Measurements from ENCODE around the gene LARP1.

DNA sequence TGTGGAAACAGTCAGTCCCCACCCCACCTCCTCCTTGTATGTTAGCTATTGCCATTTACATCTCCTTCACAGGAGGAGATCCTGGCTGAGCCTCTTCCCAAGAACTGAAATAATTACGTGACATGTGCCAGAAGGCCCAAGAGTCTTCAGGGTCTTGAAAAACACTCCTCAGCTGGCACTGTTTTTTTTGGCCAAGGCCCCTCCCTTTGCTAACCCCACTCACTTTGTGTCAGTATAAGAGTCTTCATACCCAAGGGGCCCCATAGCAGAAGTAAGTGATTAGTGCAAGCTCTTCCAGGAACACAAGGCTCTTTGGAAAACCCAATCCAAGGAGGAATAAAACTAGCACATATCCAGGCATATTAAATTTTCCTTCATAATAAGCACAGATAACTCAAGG lies 5.7 kb upstream of the LARP1 start:
- TF ChIP-seq, protein P1, sequence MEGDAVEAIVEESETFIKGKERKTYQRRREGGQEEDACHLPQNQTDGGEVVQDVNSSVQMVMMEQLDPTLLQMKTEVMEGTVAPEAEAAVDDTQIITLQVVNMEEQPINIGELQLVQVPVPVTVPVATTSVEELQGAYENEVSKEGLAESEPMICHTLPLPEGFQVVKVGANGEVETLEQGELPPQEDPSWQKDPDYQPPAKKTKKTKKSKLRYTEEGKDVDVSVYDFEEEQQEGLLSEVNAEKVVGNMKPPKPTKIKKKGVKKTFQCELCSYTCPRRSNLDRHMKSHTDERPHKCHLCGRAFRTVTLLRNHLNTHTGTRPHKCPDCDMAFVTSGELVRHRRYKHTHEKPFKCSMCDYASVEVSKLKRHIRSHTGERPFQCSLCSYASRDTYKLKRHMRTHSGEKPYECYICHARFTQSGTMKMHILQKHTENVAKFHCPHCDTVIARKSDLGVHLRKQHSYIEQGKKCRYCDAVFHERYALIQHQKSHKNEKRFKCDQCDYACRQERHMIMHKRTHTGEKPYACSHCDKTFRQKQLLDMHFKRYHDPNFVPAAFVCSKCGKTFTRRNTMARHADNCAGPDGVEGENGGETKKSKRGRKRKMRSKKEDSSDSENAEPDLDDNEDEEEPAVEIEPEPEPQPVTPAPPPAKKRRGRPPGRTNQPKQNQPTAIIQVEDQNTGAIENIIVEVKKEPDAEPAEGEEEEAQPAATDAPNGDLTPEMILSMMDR (IDR thresholded peaks at IDR 0.05; ENCODE audit: insufficient read depth, low read depth, low read length), result no peak
- TF ChIP-seq EZH2 (IDR thresholded peaks at IDR 0.05; ENCODE audit: insufficient read depth, low read length), result no peak

Data from astrocyte (in vitro differentiated cells and primary cell).